Spleen (tissue), 7 donors: Measurements from ENCODE around the gene RFX3.

ENCODE experiments used
- CTCF ChIP-seq, 11 experiments: fragments of 200-600 bp in 7 of 11; fragments of 450-650 bp in 4 of 11; sonication (generic) in 4 of 11; IDR thresholded peaks in 8 of 11; conservative IDR thresholded peaks in 3 of 11; 1 replicate in 7 of 11; 2 replicates in 4 of 11; pipeline versions ENCODE4 v1.4.0 to v1.8.0; 2016 to 2021; ENCODE audit warnings: antibody characterized with exemption in 11 of 11, inconsistent platforms in 4 of 11, mild to moderate bottlenecking in 1 of 11
- POLR2A ChIP-seq, 3 donors: fragments of 450-650 bp; IDR thresholded peaks; one replicate each; pipeline ENCODE4 v1.5.1; 2017; ENCODE audit warnings: antibody characterized with exemption in 3 of 3, mild to moderate bottlenecking in 1 of 3
- donor health status: DM: no; HTN: no; CAD: no; lungs with moderate emphysema.
- donor health status: DM: no; HTN: no; CAD: no.
- donor health status: DM: no; HTN: no; CAD: no.

- TF ChIP-seq CTCF (IDR thresholded peaks at IDR 0.05 in 8 of 11, conservative IDR thresholded peaks at IDR 0.05 in 3 of 11): no peak
- no peak for TF ChIP-seq POLR2A (IDR thresholded peaks at IDR 0.05)
Measured at GRCh38 chr9:3509926-3510325, 15.9 kb downstream of the RFX3 start.
